ENCODE measurements around the gene ABCA13.

Gene ABCA13

DNA sequence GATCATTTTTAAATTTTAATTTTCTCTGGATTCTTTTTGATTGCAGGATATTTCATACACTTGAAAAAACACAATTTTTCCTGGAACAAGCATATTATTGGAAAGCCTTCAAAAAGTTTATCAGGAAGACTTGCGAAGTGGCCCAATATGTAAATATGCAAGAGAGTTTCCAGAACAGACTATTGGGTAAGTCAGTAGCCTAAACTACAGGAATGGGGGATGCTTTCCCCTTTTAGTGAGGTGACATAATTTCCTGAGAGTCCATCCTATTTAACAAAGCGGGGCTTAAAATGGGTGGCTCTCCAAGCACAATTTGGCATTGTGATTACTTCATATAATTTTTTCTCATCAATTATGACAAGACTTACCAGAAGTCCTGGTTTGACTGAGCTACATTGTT, 77.9 kb downstream of the ABCA13 start:
- TF ChIP-seq, protein P1, sequence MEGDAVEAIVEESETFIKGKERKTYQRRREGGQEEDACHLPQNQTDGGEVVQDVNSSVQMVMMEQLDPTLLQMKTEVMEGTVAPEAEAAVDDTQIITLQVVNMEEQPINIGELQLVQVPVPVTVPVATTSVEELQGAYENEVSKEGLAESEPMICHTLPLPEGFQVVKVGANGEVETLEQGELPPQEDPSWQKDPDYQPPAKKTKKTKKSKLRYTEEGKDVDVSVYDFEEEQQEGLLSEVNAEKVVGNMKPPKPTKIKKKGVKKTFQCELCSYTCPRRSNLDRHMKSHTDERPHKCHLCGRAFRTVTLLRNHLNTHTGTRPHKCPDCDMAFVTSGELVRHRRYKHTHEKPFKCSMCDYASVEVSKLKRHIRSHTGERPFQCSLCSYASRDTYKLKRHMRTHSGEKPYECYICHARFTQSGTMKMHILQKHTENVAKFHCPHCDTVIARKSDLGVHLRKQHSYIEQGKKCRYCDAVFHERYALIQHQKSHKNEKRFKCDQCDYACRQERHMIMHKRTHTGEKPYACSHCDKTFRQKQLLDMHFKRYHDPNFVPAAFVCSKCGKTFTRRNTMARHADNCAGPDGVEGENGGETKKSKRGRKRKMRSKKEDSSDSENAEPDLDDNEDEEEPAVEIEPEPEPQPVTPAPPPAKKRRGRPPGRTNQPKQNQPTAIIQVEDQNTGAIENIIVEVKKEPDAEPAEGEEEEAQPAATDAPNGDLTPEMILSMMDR (IDR thresholded peaks at IDR 0.05; ENCODE audit: low read depth, low read length), result no peak
- TF ChIP-seq POLR2A (IDR thresholded peaks at IDR 0.05; ENCODE audit: extremely low read depth, insufficient read length), result no peak
- TF ChIP-seq, protein P2, sequence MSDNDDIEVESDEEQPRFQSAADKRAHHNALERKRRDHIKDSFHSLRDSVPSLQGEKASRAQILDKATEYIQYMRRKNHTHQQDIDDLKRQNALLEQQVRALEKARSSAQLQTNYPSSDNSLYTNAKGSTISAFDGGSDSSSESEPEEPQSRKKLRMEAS (IDR thresholded peaks at IDR 0.05; ENCODE audit: low read depth, low read length), result no peak
- TF ChIP-seq MYC (IDR thresholded peaks at IDR 0.05; ENCODE audit: low read depth, low read length), result no peak
- no peak overlapping the region for H3K4me3 ChIP-seq (ENCODE audit: low read depth, low read length)
- DNase-seq (ENCODE audit: low read depth), result no peak

DNA sequence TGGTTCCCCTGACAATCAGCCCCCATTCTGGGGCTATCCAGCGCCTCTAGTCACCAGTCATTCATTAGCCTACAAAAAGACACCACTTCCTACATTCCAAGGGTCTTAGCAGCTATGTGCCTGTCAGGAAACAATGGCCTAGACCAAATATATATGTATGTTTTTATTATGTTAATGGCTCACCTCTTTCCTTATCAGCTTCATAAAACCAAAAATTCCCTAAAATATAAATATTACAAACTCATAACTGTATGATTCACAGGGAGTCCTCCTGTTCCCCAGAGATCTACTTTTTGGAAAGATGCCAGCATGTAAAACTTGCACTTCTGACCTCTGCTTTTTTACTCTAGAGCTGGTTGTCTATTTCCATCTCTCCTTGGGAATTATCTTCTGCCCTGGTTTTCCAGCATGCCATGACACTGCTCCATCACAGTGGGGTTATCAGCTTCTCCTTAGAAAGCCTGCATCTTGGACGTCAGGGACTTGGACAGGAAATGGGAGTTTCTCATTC, 79.2 kb downstream of the ABCA13 start:
- DNase-seq (ENCODE audit: low read depth), result no peak
- TF ChIP-seq POLR2A (IDR thresholded peaks at IDR 0.05; ENCODE audit: extremely low read depth, insufficient read length) (no peak), MYC (IDR thresholded peaks at IDR 0.05; ENCODE audit: low read depth, low read length) (no peak)
- TF ChIP-seq, protein P2 (IDR thresholded peaks at IDR 0.05; ENCODE audit: low read depth, low read length), result no peak
- TF ChIP-seq, protein P1 (IDR thresholded peaks at IDR 0.05; ENCODE audit: low read depth, low read length), result no peak
- no peak overlapping the region for H3K4me3 ChIP-seq (ENCODE audit: low read depth, low read length)

DNA sequence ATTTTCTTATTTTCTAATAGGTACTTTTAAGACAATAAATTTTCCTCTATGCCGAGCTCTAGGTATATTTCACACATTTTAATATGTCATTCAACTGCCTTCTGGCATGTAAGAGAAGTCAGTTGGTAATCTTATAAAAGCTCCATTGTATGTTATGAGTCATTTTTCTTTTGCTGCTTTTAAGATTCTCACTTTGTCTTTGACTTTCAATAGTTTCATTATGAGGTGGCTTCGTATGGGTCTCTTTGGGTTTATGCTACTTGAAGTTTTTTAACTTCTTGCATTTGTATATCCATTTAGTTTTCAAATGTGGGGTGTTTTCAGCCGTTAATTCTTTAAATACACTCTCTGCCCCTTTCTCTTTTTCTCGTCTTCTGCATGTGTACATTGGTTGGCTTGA, 80.5 kb downstream of the ABCA13 start:
- TF ChIP-seq, protein P2 (IDR thresholded peaks at IDR 0.05; ENCODE audit: low read depth, low read length), result no peak
- TF ChIP-seq, protein P1 (IDR thresholded peaks at IDR 0.05; ENCODE audit: low read depth, low read length), result no peak
- TF ChIP-seq POLR2A (IDR thresholded peaks at IDR 0.05; ENCODE audit: extremely low read depth, insufficient read length) (no peak), MYC (IDR thresholded peaks at IDR 0.05; ENCODE audit: low read depth, low read length) (no peak)
- H3K4me3 ChIP-seq (ENCODE audit: low read depth, low read length), result no peak overlapping the region
- no peak for DNase-seq (ENCODE audit: low read depth)

DNA sequence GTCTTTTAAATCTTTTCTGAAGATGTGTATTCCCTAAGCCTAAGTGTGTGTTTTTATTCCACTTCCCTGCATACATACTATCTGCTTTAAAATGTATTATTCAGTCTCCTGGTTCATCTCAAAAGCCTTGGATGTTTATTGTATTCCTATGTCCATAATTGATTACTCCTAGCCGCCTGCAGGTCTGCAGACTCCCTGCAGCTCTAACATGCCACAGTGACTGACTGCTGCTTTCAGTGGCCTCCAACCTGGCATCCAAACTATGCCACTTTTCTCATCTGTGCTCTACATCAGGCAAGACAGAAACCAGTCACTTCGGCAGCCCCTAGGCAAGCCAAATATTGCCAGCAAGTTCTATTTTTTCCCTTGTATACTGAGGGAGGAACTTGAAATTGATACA, 81.7 kb downstream of the ABCA13 start:
- no peak for DNase-seq (ENCODE audit: low read depth)
- no peak for TF ChIP-seq MYC (IDR thresholded peaks at IDR 0.05; ENCODE audit: low read depth, low read length)
- TF ChIP-seq, protein P1 (IDR thresholded peaks at IDR 0.05; ENCODE audit: low read depth, low read length), result no peak
- no peak overlapping the region for H3K4me3 ChIP-seq (ENCODE audit: low read depth, low read length)

DNA sequence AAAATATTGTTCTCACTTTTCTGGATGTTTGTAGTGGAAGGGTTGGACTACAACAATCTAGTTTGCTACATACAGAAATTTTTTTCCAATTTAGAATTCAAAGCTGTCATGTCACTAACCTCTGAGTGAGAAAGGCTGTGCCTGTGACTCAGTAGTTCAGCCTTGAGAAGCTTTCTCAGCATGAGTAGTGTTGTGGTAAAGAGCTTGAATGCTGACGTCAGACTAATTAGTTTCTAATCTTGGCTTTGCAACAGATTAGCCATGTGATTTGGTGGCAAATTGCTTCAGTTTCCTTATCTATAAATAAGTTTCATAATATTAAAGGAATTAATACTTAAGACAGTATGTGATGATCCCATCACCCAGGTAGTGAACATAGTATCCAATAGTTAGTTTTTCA, 83.8 kb downstream of the ABCA13 start:
- no peak for DNase-seq (ENCODE audit: low read depth)
- no peak overlapping the region for H3K4me3 ChIP-seq (ENCODE audit: low read depth, low read length)
- TF ChIP-seq POLR2A (IDR thresholded peaks at IDR 0.05; ENCODE audit: extremely low read depth, insufficient read length), result no peak
- TF ChIP-seq, protein P2 (IDR thresholded peaks at IDR 0.05; ENCODE audit: low read depth, low read length), result no peak
- TF ChIP-seq, protein P1 (IDR thresholded peaks at IDR 0.05; ENCODE audit: low read depth, low read length), result no peak
- TF ChIP-seq MYC (IDR thresholded peaks at IDR 0.05; ENCODE audit: low read depth, low read length), result no peak

Measured in NB4 (cell line).